HG02840 (cell line): ENCODE results near the gene DAB1.

Experiments
- ATAC-seq: cut with Tn5 transposase; IDR thresholded peaks from one replicate; pipeline ENCODE4 v1.9.1; 2021; ENCODE audit warnings: mild to moderate bottlenecking, moderate library complexity, moderate number of reproducible peaks; ENCODE audit not compliant: unreplicated experiment, low FRiP score

Gene DAB1

GRCh38 chr1:57007948-57008347 is 415.9 kb downstream of the DAB1 start:
- ATAC-seq: no peak

- ATAC-seq: no peak
Observed at GRCh38 chr1:57007472-57007871, 416.4 kb downstream of the DAB1 start.

GRCh38 chr1:57003398-57004139 is 420.3 kb downstream of the DAB1 start:
- ATAC-seq: no peak

- ATAC-seq: no peak
Observed at GRCh38 chr1:56995414-56996100, 428.3 kb downstream of the DAB1 start.

- no peak for ATAC-seq
Observed at GRCh38 chr1:56993475-56993874, 430.4 kb downstream of the DAB1 start.

GRCh38 chr1:56992318-56993125 is 431.3 kb downstream of the DAB1 start:
- no peak for ATAC-seq

GRCh38 chr1:56991576-56991975 is 432.3 kb downstream of the DAB1 start:
- ATAC-seq: no peak

GRCh38 chr1:56986397-56986796 is 437.5 kb downstream of the DAB1 start:
- ATAC-seq: no peak

GRCh38 chr1:56985857-56986256 is 438.0 kb downstream of the DAB1 start:
- ATAC-seq: no peak

- no peak for ATAC-seq
Observed at GRCh38 chr1:56983484-56983883, 440.4 kb downstream of the DAB1 start.

- ATAC-seq: no peak
Observed at GRCh38 chr1:56979986-56980755, 443.7 kb downstream of the DAB1 start.

- no peak for ATAC-seq
Observed at GRCh38 chr1:56978819-56979218, 445.0 kb downstream of the DAB1 start.

GRCh38 chr1:56977910-56978309 is 445.9 kb downstream of the DAB1 start:
- no peak for ATAC-seq

- ATAC-seq: no peak
Observed at GRCh38 chr1:56975446-56975845, 448.4 kb downstream of the DAB1 start.

GRCh38 chr1:56973923-56974742 is 449.7 kb downstream of the DAB1 start:
- ATAC-seq: no peak

GRCh38 chr1:56972976-56973375 is 450.9 kb downstream of the DAB1 start:
- no peak for ATAC-seq

GRCh38 chr1:56970280-56970679 is 453.6 kb downstream of the DAB1 start:
- ATAC-seq: no peak

GRCh38 chr1:56968878-56969495 is 454.9 kb downstream of the DAB1 start:
- no peak for ATAC-seq
